ENCODE measurements around the gene MOB3B.

MOB3B gene

DNA sequence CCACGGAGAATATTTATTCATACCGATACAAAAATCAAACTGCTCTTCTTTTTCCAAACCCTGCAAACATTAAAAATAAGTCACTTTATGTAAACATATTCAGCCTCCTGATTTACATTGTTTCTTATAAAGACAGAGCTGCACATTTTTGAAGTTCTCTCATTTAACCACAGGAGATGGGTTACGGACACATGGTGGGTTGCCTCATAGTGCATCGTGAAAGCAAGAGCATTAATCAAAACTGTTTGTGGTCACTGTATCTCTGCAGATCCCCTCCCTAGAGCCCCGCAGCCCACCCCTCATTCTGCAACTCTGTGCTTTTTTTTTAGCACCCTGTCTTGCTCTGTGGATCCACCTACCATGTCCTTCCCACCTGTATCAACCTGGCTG is 189.3 kb downstream of the MOB3B start:
- TF ChIP-seq, protein P1, sequence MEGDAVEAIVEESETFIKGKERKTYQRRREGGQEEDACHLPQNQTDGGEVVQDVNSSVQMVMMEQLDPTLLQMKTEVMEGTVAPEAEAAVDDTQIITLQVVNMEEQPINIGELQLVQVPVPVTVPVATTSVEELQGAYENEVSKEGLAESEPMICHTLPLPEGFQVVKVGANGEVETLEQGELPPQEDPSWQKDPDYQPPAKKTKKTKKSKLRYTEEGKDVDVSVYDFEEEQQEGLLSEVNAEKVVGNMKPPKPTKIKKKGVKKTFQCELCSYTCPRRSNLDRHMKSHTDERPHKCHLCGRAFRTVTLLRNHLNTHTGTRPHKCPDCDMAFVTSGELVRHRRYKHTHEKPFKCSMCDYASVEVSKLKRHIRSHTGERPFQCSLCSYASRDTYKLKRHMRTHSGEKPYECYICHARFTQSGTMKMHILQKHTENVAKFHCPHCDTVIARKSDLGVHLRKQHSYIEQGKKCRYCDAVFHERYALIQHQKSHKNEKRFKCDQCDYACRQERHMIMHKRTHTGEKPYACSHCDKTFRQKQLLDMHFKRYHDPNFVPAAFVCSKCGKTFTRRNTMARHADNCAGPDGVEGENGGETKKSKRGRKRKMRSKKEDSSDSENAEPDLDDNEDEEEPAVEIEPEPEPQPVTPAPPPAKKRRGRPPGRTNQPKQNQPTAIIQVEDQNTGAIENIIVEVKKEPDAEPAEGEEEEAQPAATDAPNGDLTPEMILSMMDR (IDR thresholded peaks at IDR 0.05): no peak
- no peaks in the 10 kb centered on the region for H3K9me3 ChIP-seq
- H3K36me3 ChIP-seq: no peaks in the 10 kb centered on the region
- H3K4me1 ChIP-seq (ENCODE audit: control insufficient read depth in 1 of 2, insufficient read depth in 1 of 2, low read depth in 1 of 2, low read length in 1 of 2): no peaks in the 10 kb centered on the region
- no peak overlapping the region for H3K4me3 ChIP-seq (ENCODE audit: low read depth in 1 of 2, low read length in 1 of 2)
- no peak overlapping the region for H3K27ac ChIP-seq
- no peaks in the 10 kb centered on the region for H3K27me3 ChIP-seq

DNA sequence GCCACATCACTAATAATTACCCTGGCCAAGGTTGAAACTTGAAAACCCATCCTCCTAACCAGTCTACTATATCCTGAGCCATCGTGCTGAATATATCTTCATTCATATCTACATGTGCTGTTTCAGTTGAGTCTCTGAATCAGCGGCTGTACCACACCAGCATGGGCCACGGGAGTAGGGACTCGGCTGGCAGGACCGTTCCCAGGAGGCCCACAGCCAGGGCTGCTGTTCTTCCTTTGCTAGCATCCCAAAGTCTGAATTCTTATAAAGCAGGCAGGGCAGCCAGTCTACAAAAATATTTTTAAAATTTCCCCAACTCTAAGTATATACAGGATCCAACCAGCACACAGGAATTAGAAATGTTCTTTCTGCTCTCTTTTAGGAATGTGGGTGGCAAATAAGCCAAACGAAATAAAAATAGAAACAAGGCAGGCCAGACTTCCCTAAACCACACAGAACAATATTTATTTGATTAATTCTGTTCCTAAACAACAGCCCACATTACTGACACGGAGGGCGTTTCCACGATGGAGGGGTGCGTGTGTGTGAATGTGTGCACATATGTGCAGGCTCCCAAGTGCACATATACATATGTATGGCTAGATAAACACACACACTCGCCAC is 189.8 kb downstream of the MOB3B start:
- H3K4me3 ChIP-seq (ENCODE audit: low read depth in 1 of 2, low read length in 1 of 2): no peak overlapping the region
- no peaks in the 10 kb centered on the region for H3K27me3 ChIP-seq
- H3K27ac ChIP-seq: no peak overlapping the region
- no peaks in the 10 kb centered on the region for H3K4me1 ChIP-seq (ENCODE audit: control insufficient read depth in 1 of 2, insufficient read depth in 1 of 2, low read depth in 1 of 2, low read length in 1 of 2)
- TF ChIP-seq, protein P1 (IDR thresholded peaks at IDR 0.05): no peak
- H3K36me3 ChIP-seq: no peaks in the 10 kb centered on the region
- no peaks in the 10 kb centered on the region for H3K9me3 ChIP-seq

DNA sequence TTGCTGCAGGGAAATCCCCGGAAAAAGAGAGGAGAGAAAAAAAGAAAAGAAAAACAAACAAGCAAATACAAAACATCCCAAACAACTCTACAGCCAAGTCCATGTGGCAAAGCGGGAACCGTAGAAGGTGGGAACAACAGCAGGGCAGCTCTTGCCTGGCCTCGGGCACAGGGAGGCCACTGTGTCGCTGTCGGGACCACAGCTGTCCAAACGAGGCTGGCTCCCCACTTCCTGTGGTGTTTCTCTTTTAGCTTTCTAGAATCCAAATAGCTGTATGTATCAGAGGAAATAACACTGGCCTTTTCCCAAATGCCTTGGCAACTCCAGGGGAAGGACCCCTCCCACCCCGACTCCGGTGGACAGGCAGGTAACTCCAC is 191.1 kb downstream of the MOB3B start:
- Histone ChIP-seq H3K4me3 (ENCODE audit: low read depth in 1 of 2, low read length in 1 of 2) (no peak overlapping the region), H3K4me1 (ENCODE audit: control insufficient read depth in 1 of 2, insufficient read depth in 1 of 2, low read depth in 1 of 2, low read length in 1 of 2) (no peaks in the 10 kb centered on the region)
- TF ChIP-seq, protein P1 (IDR thresholded peaks at IDR 0.05): no peak

DNA sequence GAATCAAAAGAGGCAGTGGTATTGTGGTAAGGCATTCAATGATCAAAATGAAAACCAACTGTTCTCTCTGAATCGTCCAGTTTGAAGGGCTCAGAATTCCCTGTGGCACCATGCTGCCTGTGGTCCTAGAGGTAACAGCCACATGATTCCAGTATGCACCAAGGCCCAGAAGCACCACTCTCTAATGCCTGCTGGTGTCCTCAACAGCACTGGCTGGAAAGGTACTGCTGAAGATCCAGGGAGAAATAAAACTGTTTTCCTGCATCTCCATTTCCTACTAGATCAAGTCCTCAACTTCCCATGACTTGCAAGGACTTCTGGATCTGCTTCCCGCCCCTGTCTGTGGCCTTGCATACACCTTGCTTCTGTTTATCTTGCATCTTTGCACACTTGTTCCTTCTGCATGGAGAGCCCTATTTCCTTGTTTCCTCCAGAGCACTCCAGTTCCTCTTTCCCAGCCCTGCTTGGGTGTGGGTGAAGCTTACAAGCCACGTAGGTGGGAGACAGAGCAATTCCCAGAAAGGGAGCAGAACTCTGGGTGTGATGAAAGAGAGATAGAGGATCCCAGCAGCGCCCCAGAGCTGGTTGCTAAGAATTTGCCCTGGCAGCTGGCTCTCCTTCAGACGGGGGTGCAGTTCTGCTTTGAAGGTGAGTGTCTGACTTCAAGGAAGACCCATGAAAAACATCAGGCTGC is 191.6 kb downstream of the MOB3B start:
- TF ChIP-seq, protein P1 (IDR thresholded peaks at IDR 0.05): no peak
- Histone ChIP-seq H3K4me3 (ENCODE audit: low read depth in 1 of 2, low read length in 1 of 2) (no peak overlapping the region), H3K27me3 (no peaks in the 10 kb centered on the region), H3K36me3 (no peaks in the 10 kb centered on the region), H3K9me3 (no peaks in the 10 kb centered on the region), H3K27ac (no peak overlapping the region), H3K4me1 (ENCODE audit: control insufficient read depth in 1 of 2, insufficient read depth in 1 of 2, low read depth in 1 of 2, low read length in 1 of 2) (no peaks in the 10 kb centered on the region)

More for the DNA sequence above, 191.1 kb downstream of the MOB3B start:
- H3K27ac ChIP-seq: no peak overlapping the region
- no peaks in the 10 kb centered on the region for H3K36me3 ChIP-seq
- no peaks in the 10 kb centered on the region for H3K9me3 ChIP-seq
- no peaks in the 10 kb centered on the region for H3K27me3 ChIP-seq

DNA sequence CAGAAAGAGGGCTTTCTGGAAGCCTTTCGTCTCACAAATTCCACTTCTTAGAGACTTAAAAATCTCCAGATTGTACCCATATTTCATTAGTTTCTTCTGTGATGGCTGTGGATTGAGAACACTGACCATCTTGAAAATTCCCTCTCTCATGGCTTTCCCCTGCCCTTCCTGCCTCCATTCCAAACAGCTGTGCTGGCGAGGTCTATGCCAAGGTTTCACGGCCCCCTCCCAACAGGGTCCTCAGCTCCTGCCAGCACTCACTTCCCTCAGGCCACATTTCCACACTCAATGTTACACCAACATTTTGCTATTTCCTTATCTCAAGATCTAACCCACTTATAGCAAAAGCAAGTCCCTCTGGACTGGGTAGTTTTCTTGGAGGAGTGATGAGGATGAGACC is 192.4 kb downstream of the MOB3B start:
- H3K4me3 ChIP-seq (ENCODE audit: low read depth in 1 of 2, low read length in 1 of 2): no peak overlapping the region
- TF ChIP-seq, protein P1 (IDR thresholded peaks at IDR 0.05): no peak
- H3K36me3 ChIP-seq: no peaks in the 10 kb centered on the region
- H3K27me3 ChIP-seq: no peaks in the 10 kb centered on the region
- H3K4me1 ChIP-seq (ENCODE audit: control insufficient read depth in 1 of 2, insufficient read depth in 1 of 2, low read depth in 1 of 2, low read length in 1 of 2): no peaks in the 10 kb centered on the region
- no peaks in the 10 kb centered on the region for H3K9me3 ChIP-seq
- no peak overlapping the region for H3K27ac ChIP-seq
